Measurements from ENCODE around the gene PTTG1IP. TPM values are rescaled to one million over a fixed set of nuclear protein-coding genes. Genes with fewer than 3 reads are reported as not detected.
"Not testable (repeated sequence)": the region's sequence is repeated elsewhere in the genome, so short reads cannot be mapped to it uniquely, and the experiment has no call there.

PTTG1IP gene
- total RNA-seq, 1 donor from 2014 or later: 81.9 TPM

- intact Hi-C loops (cut with micrococcal nuclease): no loop called here
Observed at GRCh38 chr21:44847261-44848056, 26.0 kb downstream of the PTTG1IP start.

DNA sequence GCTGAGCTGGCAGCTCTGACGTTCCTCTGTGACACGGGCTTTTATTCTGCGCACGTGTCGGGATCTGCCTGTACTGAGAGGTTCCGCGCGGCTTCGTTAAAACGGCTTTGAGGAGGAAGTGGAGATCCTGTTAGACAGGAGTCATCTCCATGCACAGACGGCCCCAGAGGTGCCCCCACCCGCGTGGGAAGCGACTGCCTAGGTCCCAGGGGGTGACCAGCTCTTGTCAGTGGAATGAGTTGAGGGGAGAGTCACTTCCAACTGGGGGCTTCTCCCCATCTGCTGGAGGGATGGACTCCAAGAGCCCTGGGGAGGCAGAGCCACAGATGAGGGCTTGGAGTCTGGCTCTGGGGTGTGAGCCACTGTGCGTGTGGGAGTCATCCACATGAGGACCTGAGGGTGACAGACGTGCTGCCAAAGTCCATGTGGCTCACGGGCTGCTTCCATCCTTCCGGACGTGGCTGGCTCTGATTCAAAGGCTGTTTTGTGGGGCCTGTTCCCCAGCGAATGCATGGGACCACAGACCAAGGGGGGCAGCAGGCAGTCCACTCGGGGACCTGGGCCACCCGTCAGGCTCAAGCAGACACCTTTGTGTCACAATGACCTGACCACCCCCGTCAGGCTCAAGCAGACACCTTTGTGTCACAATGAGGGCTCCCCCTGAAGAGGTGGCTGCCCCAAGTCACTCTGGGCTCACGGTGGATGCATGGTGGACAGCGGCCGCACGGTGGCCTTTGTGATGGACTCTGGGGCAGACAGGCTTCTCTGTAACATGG is 26.8 kb downstream of the PTTG1IP start:
- intact Hi-C loops (cut with micrococcal nuclease): no loop called here

GRCh38 chr21:44846224-44846484 is 27.3 kb downstream of the PTTG1IP start:
- intact Hi-C loops (cut with micrococcal nuclease): no loop called here

GRCh38 chr21:44845418-44846223 is 27.9 kb downstream of the PTTG1IP start:
- intact Hi-C loops (cut with micrococcal nuclease): no loop called here

DNA sequence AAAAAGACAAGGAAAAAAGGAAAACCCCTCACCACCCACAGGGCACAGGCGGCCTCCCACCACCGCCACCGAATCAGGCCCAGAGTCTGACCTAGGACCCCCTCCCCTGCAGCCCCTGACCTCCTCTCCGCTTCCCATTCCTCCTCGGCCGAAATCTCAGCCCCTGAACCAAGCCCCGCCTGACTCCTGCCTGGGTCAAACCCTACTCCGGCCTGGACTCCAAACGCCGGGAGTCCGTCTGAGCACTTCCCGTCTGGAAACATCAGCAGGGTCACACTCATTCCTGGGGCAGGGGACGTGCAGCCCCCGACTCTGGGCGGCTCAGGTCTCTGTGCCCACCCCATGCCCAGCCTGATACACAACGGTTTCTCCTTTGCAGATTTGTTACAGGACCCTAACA is 29.2 kb downstream of the PTTG1IP start:
- intact Hi-C loops (cut with micrococcal nuclease): no loop called here

- intact Hi-C loops (cut with micrococcal nuclease): no loop called here
Observed at GRCh38 chr21:44842721-44843445, 30.6 kb downstream of the PTTG1IP start.

DNA sequence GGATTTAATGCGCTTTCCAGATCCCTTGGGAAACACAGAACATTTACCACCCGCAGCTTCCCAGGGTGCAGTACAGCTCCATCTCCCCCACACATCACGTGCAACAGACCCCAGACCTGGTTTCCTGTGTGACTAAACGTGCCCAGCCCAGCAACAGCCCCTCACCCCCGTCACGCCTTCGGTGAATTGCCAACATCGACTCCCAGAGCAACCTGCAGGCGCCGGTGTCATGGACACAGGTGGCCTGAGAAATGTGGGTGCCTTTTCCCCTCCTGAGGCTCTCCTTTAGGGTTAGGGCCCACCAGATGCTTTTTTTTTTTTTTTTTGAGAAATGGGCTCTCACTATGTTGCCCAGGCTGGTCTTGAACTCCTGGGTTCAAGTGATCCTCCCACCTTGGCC is 31.4 kb downstream of the PTTG1IP start:
- intact Hi-C loops (cut with micrococcal nuclease): no loop called here

GRCh38 chr21:44840771-44841170 is 32.7 kb downstream of the PTTG1IP start:
- intact Hi-C loops (cut with micrococcal nuclease): no loop called here

DNA sequence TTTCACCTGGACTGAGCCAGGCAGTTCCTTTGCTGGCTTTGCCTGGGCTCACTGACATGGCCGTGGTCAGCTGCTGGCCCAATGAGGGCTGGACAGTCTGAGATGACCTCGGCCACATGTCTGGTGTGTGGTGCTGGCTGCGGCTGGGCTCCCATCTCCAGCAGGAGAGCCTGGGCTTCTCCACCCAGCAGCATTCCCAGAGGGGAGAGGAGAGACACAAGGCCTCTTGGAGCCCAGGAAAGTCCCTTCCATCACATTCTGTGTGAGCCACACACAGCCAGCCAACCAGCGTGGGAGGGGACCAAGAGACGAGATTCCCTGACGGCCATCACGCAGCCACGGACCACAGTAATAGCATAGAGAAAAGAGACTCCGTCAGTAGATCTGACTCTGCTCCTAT is 34.5 kb downstream of the PTTG1IP start:
- intact Hi-C loops (cut with micrococcal nuclease): no loop called here

DNA sequence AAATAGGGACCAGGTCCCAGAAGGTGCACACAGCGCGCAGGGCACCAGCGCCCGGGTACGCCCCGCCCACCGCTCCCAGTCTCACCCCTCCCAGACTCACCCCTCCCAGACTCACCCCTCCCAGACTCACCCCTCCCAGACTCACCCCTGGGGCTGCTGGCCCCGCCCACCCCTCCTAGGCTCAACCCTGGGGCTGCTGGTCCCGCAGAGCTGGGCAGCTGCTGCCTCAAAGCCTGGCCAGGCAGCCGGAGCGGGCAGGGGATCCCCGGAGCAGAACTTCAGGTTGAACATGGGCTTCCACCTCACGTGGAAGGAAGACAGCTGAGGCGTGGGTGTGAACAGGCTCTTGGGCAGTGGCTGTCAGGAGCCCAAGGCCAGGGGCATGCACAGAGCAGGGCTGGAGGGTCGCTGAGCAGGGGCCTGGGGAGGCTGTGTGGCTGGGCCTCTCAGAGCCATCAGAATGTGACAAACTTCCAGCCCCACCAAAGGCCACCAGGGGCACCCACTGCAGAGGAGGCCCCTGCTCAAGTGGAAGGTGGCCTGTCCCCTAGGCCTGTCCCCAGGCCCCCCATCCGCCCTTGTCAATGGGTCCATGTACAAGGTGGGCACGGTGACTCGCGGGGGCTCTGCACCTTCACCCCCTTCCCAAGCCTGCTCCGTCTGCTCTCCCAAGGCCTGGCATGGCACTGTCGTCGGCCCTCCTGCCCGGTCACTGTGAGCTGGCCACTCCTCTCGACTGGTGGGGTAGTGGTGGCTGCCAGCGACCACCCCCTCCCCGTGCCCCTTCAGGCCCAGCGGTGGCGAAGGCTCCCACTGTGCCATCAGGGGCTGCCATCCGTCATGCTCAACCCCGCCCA is 35.2 kb downstream of the PTTG1IP start:
- intact Hi-C loops (cut with micrococcal nuclease): no loop called here

GRCh38 chr21:44837537-44837936 is 36.0 kb downstream of the PTTG1IP start:
- intact Hi-C loops (cut with micrococcal nuclease): no loop called here

GRCh38 chr21:44836666-44837471 is 36.6 kb downstream of the PTTG1IP start:
- intact Hi-C loops (cut with micrococcal nuclease): no loop called here

- intact Hi-C loops (cut with micrococcal nuclease): no loop called here
Observed at GRCh38 chr21:44836349-44836665, 37.2 kb downstream of the PTTG1IP start.

- intact Hi-C loops (cut with micrococcal nuclease): no loop called here
Observed at GRCh38 chr21:44835647-44835973, 37.9 kb downstream of the PTTG1IP start.

DNA sequence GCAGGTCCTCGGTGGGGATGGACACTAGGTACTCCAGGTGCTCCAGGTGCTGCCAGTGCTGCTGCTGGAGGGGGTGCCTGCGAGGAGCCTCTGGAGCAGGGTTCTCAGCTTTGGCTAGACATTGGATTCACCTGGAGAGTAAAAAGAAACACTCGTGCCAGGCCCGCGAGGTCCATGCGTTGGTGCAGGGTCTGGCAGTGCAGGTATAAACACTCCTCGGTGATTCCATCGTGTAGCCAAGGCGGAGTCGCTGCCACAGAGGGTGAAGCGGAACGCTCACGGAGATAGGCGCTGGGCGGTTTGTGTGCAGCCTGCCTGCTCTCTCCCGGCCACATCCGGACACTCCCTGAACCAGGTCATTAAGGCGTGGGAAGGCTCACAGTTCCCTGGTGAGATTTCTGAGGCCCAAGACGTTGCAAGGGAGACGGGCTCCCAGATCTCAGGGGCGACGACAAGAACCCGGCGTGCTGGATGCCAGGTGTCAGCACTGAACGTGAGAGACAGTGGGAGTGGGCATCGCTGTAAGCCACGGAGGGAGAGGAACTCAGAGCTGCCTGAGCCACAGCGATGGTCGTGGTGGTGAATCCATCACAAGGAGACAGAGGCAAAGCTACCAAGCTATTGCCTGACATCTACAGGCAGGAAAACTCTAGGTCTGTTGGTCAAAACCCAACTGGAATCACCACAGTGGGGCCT is 38.4 kb downstream of the PTTG1IP start:
- intact Hi-C loops (cut with micrococcal nuclease): no loop called here

GRCh38 chr21:44834231-44834950 is 39.1 kb downstream of the PTTG1IP start:
- intact Hi-C loops (cut with micrococcal nuclease): no loop called here

DNA sequence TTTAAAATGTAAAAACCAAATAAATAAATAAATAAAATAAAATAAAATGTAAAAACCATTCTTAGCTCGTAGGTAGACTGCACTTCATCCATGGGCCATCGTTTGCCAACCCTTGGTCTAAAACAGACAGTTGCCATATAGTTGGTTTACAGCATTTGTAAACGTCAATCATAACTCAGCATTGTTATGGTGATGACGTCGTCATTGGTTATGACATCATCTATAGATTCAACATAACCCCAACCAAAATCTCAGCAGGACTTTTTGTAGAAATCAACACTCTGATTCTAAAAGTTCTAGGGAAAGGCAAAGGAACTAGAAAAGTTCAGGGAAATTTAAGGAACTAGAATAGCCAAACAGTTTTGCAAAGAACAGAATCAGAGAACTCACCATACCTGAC is 39.8 kb downstream of the PTTG1IP start:
- intact Hi-C loops (cut with micrococcal nuclease): no loop called here

DNA sequence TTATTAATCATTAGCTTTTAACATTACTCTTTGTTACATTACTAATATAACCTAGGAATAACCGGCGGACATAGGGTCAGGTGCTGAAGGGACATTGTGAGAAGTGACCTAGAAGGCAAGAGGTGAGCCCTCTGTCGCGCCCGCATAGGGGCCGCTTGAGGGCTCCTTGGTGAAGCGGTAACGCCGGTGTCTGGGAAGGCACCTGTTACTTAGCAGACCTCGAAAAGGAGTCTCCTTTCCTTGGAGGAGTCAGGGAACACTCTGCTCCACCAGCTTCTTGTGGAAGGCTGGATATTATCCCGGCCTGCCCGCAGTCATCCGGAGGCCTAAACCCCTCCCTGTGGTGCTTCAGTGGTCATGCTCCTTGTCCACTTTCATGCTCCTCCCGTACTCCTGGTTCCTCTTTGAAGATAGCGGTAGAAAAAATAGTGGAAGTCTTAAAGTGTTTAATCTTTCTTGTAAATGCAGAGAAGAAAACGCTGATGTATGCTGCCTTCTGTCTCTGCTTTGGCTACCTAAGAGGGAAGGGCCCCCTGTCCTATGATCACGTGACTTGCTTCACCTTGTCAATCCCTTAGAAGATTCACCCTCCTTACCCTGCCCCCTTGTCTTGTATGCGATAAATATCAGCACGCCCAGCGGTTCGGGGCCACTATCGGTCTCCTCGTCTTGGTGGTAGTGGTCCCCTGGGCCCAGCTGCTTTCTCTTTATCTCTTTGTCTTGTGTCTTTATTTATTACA is 40.8 kb downstream of the PTTG1IP start:
- intact Hi-C loops (cut with micrococcal nuclease): not testable (repeated sequence)

Data from T-helper 2 cell treated with Interferon-gamma antibody and Interleukin-4, amounts not matched to agents 100 ng/mL and 5 ng/mL, for 36 hours (primary cell).